HG02798 (cell line): ENCODE data around the gene ABCD2.
"Not testable (repeated sequence)": the region's sequence is repeated elsewhere in the genome, so short reads cannot be mapped to it uniquely, and the experiment has no call there.

Source experiments
- ATAC-seq: cut with Tn5 transposase; IDR thresholded peaks from one replicate; pipeline ENCODE4 v1.9.1; 2021; ENCODE audit warnings: mild to moderate bottlenecking; ENCODE audit not compliant: unreplicated experiment, poor library complexity

Gene ABCD2

DNA sequence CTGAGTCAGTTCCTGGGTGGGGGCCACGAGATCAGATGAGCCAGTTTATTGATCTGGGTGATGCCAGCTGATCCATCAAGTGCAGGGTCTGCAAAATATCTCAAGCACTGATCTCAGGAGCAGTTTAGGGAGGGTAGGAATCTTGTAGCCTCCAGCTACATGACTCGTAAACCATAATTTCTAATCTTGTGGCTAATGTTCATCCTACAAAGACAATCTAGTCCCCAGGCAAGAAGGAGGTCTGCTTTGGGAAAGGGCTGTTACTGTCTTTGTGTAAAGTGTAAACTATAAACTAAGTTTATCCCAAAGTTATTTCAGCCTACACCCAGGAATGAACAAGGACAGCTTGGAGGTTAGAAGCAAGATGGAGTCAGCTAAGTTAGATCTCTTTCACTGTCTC is 75.4 kb downstream of the ABCD2 start:
- ATAC-seq: not testable (repeated sequence)

DNA sequence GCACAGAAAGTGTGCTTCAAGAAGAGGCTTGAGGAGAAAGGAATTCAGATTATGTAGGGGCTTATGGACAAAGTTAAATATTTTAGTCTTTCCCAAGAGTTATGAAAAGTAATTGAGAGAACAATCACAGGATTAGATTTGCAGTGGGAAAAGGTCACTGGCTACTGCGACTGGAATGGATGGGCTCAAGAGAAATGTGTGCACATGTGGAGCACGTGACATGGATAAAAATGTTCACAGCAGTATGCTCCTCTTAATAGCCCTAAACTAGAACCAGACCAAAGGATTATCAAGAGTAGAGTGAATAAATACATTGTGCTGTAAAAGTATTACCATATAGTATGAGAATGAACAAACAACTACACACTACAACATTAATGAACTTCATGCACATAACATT is 78.1 kb downstream of the ABCD2 start:
- ATAC-seq: no peak

DNA sequence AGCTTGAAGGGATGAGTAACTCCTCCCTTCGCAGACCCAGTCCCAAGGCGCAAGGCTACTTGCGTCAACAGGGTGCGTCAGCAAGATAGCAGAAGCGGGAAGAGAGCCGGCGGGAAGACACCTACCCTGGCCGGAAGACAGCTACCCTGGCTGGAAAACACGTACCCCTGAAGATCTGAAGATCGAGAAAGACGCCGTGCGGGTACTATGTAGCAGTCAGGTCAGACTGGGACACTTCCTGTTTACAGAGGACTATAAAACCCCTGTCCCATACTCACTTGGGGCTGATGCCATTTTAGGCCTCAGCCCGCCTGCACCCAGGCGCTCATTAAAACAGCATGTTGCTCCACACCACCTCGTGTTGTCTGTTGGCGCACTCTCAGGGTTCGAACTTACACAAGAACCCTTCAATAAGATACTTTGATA is 80.9 kb downstream of the ABCD2 start:
- no peak for ATAC-seq

DNA sequence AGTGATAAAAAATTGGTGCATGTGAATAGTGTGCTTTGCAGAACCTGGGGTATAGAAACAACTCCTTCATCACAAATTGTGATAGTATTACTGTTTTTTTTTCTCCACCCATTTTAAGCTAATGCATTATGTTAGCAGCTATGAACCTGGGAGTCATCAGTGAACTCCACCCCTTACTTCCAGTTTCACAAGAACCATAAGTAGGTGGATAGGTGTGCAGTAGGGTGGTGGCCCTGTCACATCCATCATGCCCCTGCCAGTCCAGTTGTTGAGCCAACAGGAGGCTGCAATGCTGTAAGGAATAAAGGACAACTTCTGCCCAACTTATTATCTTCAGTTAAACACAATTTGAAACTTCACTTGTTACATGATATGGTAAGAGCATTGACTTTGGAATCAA is 85.7 kb downstream of the ABCD2 start:
- ATAC-seq: no peak

DNA sequence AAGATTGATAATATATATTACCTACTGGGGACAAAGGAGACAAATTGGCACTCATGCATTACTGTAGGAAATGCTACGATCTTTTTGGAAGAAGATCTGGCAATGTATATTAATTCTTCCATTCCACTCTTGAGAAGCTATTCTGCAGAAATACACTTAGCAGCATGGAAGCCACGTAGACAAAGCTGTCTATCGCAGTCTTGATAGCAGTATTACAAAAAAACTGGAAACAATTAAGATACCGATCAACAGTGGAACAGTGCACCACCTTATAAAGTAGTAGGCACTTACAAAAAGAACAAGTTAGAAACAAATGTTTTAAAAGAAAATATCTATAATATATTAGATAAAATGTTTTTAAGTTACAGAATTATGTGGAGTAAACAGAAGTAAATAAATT is 87.2 kb downstream of the ABCD2 start:
- no peak for ATAC-seq

DNA sequence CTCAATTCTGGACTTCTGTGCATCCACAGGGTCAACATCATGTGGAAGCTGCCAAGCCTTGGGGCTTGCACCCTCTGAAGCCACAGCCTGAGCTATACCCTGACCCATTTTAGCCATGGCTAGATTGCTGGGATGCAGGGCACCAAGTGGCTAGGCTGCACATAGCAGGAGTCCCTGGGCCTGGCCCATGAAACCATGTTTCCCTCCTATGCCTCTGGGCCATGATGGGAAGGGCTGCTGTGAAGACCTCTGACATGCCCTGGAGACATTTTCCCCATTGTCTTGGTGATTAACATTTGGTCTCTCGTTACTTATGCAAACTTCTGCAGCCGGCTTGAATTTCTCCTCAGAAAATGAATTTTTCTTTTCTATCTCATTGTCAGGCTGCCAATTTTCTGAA is 92.6 kb downstream of the ABCD2 start:
- ATAC-seq: no peak

DNA sequence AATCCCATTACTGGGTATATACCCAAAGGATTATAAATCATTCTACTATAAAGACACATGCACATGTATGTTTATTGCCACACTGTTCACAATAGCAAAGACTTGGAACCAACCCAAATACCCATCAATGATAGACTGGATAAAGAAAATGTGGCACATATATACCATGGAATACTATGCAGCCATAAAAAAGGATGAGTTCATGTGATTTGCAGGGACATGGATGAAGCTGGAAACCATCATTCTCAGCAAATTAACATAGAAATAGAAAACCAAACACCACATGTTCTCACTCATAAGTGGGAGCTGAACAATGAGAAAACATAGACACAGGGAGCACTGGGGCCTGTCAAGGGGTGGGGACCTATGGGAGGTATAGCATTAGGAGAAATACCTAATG is 97.4 kb downstream of the ABCD2 start:
- not testable (repeated sequence) for ATAC-seq

DNA sequence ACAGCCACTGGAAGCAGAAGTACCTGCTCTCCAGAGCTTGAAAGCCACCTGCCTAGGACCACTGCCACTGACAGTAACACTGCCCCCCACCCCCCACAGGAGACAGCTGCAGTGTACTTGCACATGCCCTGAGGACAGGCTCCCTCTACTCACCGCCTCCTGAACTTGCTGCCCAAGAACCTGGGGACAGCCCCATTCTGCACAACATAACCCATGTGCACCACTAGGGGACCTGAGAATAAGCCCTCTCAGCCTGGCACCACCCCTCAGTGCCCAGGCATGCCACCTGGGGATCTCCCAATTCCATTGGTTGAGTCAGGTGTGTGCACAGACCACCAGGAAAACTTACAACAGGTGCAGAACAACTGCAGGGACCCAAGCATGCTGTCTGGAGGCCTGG is 109.6 kb downstream of the ABCD2 start:
- ATAC-seq: no peak

DNA sequence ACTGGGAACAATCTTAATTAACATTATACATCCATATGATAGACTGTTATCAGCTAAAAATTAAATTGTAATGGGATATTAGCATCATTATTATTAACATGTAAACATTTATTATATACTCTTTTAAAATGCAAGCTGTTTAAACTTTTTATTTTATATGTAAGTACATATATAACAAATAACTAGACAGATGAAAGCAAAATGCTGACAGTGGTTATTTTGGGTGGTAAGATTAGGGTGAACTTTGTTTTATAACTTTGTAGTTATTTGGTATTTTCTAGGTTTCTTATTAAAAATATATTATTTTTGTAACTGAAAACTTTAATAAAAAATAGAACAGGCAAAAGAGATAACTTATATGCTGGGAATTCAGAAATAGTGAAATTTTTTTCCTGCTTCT is 114.0 kb downstream of the ABCD2 start:
- no peak for ATAC-seq

DNA sequence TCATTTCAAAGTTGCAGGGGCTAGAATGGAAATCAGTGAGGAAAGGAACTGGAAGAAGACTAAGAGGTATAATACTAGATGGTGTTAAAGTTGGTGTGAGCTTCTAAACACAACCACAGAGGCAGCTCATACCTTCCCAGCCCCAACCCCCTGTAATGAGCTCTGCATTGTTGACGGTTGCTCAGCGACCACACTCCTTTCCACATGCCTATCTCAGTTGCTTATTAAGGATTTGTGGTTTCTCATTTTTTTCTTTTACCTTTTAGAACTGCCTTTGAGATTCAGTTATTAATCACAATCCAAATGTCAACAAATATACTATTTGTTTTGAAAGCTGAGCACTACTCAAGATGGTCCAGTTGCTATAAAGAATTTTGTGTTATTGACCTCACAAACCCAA is 114.6 kb downstream of the ABCD2 start:
- ATAC-seq: no peak

DNA sequence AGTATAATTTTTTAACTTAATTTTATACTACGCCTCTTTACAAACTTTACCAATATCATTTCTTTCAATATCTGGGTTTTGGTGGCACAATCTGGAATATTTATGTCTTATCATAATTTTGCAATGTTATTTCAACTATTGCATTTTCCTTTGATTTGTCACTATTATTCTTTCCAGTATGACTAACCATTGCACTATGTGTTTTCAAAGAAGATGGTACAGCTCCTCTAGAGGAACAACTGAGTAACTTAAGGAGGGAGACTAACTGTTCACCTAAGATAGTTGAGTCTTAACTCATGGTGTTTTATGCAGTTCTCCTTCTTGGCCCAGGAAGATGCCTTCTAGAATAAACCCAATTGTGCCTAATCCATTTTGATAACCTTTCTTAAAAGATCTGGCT is 116.2 kb downstream of the ABCD2 start:
- ATAC-seq: no peak

DNA sequence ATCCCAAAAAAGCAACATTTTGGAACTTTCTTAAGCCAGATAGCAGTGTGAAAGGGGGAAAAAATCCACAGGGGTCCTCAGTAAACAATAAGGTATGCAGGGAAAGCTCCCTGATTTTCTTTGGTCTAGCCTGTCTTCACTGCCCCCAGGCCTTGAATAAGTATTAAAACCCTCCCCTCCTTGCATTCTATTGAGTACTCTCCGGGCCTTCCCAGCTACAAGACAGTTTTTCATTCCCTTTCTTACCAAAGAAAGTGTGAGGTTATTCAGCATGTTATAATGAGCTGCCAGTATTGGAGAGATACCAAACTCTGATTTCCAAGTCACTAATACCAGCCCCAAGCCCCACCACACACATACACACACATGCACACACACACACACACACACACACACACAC is 116.9 kb downstream of the ABCD2 start:
- no peak for ATAC-seq
